SU-DHL-6 (cell line): Measurements from ENCODE around the gene PIGN.

Experiments
- H2AFZ ChIP-seq: fragments of 200-600 bp; sonication (generic); 2 replicates; pipeline ENCODE4 v1.6.1; 2014; ENCODE audit warnings: low read depth, mild to moderate bottlenecking, moderate library complexity, mixed read lengths, antibody characterized with exemption, low read length; ENCODE audit not compliant: severe bottlenecking
- H3F3A ChIP-seq: fragments of 200-600 bp; shearing (Covaris generic); 2 replicates; pipeline ENCODE4 v1.6.0; 2016; ENCODE audit warnings: antibody characterized with exemption, mild to moderate bottlenecking; ENCODE audit not compliant: insufficient read depth
- H3K27ac ChIP-seq: fragments of 200-600 bp; sonication (generic); 2 replicates; pipeline ENCODE4 v1.5.1; 2016; ENCODE audit warnings: low read depth, mild to moderate bottlenecking, low read length, moderate library complexity, mixed read lengths
- H3K27me3 ChIP-seq: fragments of 200-600 bp; sonication (generic), shearing (Covaris generic); 2 replicates; pipeline ENCODE4 v1.6.0; 2014; ENCODE audit warnings: mild to moderate bottlenecking, low read length
- H3K36me3 ChIP-seq: fragments of 200-600 bp; sonication (generic); 2 replicates; pipeline ENCODE4 v1.6.1; 2014; ENCODE audit warnings: mild to moderate bottlenecking, low read length, mixed read lengths
- H3K4me2 ChIP-seq: fragments of 300-600, 200-600 bp; shearing (Covaris generic), sonication (generic); 2 replicates; pipeline ENCODE4 v1.6.0; 2014; ENCODE audit warnings: low read length, low read depth, mild to moderate bottlenecking; ENCODE audit not compliant: poor library complexity, severe bottlenecking
- H3K4me3 ChIP-seq: fragments of 200-600 bp; sonication (generic); 2 replicates; pipeline ENCODE4 v1.5.1; 2014; ENCODE audit warnings: antibody characterized with exemption, low read length, mild to moderate bottlenecking, mixed read lengths; ENCODE audit not compliant: insufficient read depth, poor library complexity, severe bottlenecking
- H3K79me2 ChIP-seq: fragments of 200-600 bp; sonication (generic); 2 replicates; pipeline ENCODE4 v1.6.1; 2014; ENCODE audit warnings: mild to moderate bottlenecking, low read length, moderate library complexity; ENCODE audit not compliant: insufficient read depth
- H3K9ac ChIP-seq: fragments of 200-600 bp; sonication (generic); 2 replicates; pipeline ENCODE4 v1.7.0; 2014; ENCODE audit warnings: mild to moderate bottlenecking, low read length
- H3K9me2 ChIP-seq: fragments of 200-600 bp; sonication (generic); replicated peaks from 2 replicates; pipeline ENCODE4 v1.6.1; 2014; ENCODE audit warnings: low read length; ENCODE audit not compliant: insufficient read depth
- H3K9me3 ChIP-seq: fragments of 200-600 bp; sonication (generic); 2 replicates; pipeline ENCODE4 v1.6.1; 2014; ENCODE audit warnings: low read length, mixed read lengths; ENCODE audit not compliant: insufficient read depth
- H4K20me1 ChIP-seq: fragments of 200-600 bp; sonication (generic); 2 replicates; pipeline ENCODE4 v1.6.1; 2014; ENCODE audit warnings: low read depth, mild to moderate bottlenecking, antibody characterized with exemption, low read length, moderate library complexity, mixed read lengths
- CTCF ChIP-seq: fragments of 200-600 bp; sonication (generic); IDR thresholded peaks from one replicate; pipeline ENCODE4 v1.5.1; 2017; ENCODE audit warnings: antibody characterized with exemption, mild to moderate bottlenecking, low read length, moderate library complexity; ENCODE audit not compliant: insufficient read depth, poor library complexity, severe bottlenecking
- EZH2phosphoT487 ChIP-seq: fragments of 200-600 bp; sonication (generic), shearing (Covaris generic); conservative IDR thresholded peaks from 2 replicates; pipeline ENCODE4 v1.6.1; 2018; ENCODE audit warnings: mild to moderate bottlenecking, antibody characterized with exemption, low read length, moderate library complexity, mixed read lengths

The PIGN gene

DNA sequence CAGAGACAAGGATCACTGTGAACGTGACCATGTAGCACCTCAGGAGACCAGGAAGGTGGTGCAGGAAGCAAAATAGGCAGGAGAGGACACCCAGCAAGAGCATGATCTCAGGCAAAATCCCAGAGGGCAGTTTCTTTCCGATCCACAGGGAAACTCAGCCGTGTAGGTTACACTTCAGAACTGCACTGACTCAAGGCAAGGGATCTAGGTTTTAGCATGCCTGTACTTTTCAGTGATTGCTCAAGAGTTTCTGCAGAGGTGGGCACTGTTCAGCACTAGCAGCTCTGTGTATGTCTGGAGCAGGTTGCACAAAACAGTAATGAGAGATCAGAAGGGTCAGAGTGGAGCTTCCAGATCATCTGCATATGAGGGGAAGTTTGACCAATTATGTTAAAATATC lies 177.3 kb downstream of the PIGN start:
- H3F3A ChIP-seq, result no peaks in the 10 kb centered on the region
- no peaks in the 10 kb centered on the region for H4K20me1 ChIP-seq
- H3K36me3 ChIP-seq, result no peaks in the 10 kb centered on the region
- H3K79me2 ChIP-seq, result no peaks in the 10 kb centered on the region
- H2AFZ ChIP-seq, result no peak overlapping the region
- no peak overlapping the region for H3K4me3 ChIP-seq
- H3K9ac ChIP-seq, result no peak overlapping the region
- H3K9me2 ChIP-seq, result no peaks in the 10 kb centered on the region
- no peak overlapping the region for H3K27ac ChIP-seq
- TF ChIP-seq CTCF (no peak), EZH2phosphoT487 (no peak)
- no peaks in the 10 kb centered on the region for H3K27me3 ChIP-seq
- H3K9me3 ChIP-seq, result peaks cover 12% of the 10 kb centered on the region; the same call in 1 of the 2 replicates
- no peak overlapping the region for H3K4me2 ChIP-seq

- Histone ChIP-seq H3K4me2 (no peak overlapping the region), H4K20me1 (no peaks in the 10 kb centered on the region), H3K27ac (no peak overlapping the region), H3K36me3 (no peaks in the 10 kb centered on the region), H3K9me3 (0 out of 2 replicates have a peak, but pooled peaks cover 13% of the 10 kb centered on the region), H3K9me2 (no peaks in the 10 kb centered on the region), H3K27me3 (no peaks in the 10 kb centered on the region), H3K4me3 (no peak overlapping the region), H3F3A (no peaks in the 10 kb centered on the region), H3K79me2 (no peaks in the 10 kb centered on the region), H2AFZ (no peak overlapping the region), H3K9ac (no peak overlapping the region)
- TF ChIP-seq CTCF, result no peak
- TF ChIP-seq EZH2phosphoT487, result no peak
Measured at GRCh38 chr18:62001396-62001795, 185.5 kb downstream of the PIGN start.

DNA sequence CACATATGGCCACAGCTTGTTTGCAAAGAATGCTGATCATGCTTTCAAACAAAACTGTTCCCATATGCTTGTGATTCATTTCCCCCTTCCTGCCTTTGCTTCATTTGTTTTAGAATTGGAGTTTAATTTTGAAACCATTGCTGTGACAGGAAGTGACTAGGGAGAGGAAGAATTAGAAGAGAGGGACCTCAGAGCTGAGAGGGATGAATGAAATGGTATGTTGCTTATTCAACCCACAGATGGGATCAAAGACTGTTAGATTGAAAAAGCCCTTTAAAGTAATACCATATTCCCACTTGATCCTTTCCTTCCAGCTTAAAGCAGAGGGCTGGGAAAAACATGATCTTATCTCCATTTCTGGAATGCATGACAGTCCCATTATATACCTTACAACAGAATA lies 187.9 kb downstream of the PIGN start:
- Histone ChIP-seq H3K9me3 (0 out of 2 replicates have a peak, but pooled peaks cover 7% of the 10 kb centered on the region), H3K36me3 (no peaks in the 10 kb centered on the region), H4K20me1 (no peaks in the 10 kb centered on the region), H3K4me2 (no peak overlapping the region), H3K4me3 (no peak overlapping the region), H3K9me2 (no peaks in the 10 kb centered on the region), H3K27ac (no peak overlapping the region), H3K27me3 (no peaks in the 10 kb centered on the region), H3K9ac (no peak overlapping the region), H3F3A (no peaks in the 10 kb centered on the region), H2AFZ (no peak overlapping the region), H3K79me2 (no peaks in the 10 kb centered on the region)
- no peak for TF ChIP-seq CTCF

GRCh38 chr18:61998335-61998734 lies 188.5 kb downstream of the PIGN start:
- Histone ChIP-seq H3K79me2 (no peaks in the 10 kb centered on the region), H3K27me3 (no peaks in the 10 kb centered on the region), H3K36me3 (no peaks in the 10 kb centered on the region), H3K4me3 (no peak overlapping the region), H3K9me3 (0 out of 2 replicates have a peak, but pooled peaks cover 7% of the 10 kb centered on the region), H3K4me2 (no peak overlapping the region), H3F3A (no peaks in the 10 kb centered on the region), H3K27ac (no peak overlapping the region), H4K20me1 (no peaks in the 10 kb centered on the region), H3K9me2 (no peaks in the 10 kb centered on the region), H2AFZ (no peak overlapping the region), H3K9ac (no peak overlapping the region)
- no peak for TF ChIP-seq CTCF
- TF ChIP-seq EZH2phosphoT487, result no peak
